NCI-H2171 treated with DMSO at 0.1 percent for 48 hours (cell line): ENCODE measurements around the gene AP5S1.
"Not testable (repeated sequence)": the region's sequence is repeated elsewhere in the genome, so short reads cannot be mapped to it uniquely, and the experiment has no call there.

ENCODE experiments used
- DNase-seq: peaks from one replicate; lab custom pipeline; 2025; lab: John Stamatoyannopoulos, UW

AP5S1 gene

DNA sequence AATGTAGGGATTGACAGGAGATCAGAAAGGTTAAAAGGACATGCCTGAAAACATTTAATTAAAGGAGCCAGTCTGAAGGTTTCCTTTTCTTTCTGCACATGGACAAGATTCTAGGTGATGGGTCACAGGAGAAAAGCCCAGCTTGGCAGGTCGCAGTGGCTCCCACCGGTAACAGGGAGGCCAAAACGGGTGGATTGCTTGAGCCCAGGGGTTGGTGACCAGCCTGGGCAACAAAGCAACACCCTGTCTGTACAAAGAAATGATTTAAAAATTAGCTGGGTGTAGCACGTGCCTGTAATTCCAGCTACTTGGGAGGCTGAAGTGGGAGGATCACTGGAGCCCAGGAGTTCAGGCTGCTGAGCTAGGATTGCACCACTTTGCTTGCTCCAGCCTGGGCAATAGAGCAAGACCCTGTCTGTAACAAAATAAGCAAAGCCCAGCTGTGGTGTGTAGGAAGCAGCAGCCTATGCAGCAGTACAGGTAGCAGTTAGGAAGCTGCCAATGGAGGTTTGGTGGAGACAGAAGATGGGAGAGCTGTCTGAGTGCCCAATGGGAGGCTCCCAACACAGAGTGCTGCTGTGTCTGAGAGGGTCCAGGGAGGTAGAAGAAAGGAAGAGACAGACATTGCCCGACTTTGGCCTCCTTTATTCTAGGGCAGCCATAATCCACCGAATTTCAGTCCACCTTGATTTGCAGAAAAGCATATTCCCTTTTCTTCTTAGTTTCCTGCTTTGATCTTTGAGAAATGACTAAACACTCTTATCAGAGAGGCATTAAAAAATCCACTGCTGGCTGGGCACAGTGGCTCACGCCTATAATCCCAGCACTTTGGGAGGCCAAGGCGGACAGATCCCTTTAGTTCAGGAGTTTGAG lies 7.1 kb upstream of the AP5S1 start:
- DNase-seq, result no peak

GRCh38 chr20:3813848-3814581 lies 6.3 kb upstream of the AP5S1 start:
- no peak for DNase-seq

DNA sequence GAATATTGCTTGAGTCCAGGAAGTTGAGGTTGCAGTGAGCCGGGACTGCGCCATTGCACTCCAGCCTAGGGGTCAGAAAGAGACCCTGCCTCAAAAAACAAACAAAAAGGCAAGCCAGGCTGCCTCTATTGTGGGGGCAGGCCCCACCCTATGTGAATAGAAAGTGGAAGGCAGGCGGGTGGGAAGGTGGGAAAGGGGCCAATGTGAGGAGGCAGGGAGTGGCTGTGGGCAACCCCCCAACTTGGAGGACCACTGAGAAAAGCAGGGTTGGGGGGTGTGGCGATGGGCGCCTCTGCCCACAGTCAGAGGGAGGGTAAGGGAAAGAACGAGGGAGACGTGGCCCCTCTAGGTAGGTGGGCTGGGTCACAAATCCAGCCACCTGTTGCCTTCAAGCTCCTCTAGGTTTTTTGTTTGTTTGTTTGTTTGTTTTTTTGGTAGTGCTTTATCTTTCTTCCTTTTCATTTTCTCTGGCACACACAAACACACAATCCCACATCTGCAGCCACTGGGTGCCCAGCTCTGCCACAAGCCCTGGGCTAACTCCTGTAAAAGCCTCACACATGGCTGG lies 5.3 kb upstream of the AP5S1 start:
- no peak for DNase-seq

DNA sequence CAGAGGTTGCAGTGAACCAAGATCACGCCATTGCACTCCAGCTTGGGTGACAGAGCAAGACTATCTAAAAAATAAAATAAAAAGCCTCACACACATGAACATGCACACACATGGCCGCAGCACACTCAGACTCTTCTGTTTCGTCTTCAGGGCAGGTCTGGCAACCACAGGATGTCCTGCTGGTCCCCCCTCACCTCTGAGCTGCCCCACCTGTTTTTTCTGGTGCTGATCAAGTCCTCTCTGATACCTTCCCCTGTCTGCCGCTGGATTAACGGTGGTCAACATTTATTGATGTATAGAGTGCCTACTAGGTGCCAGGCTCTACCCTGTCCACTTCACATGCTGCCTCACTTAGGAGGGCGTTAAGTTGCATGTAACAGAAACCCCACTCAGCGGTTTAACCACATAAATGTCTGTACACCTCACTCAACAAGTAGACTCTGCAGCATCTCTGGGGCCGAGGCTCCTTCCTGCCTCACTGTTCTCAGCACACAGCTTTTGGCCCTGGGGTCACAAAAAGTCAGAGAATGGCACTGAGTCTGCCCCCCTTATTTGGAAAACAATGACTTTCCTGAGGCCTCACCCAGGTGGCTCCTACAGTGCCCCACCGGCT lies 4.5 kb upstream of the AP5S1 start:
- no peak for DNase-seq

- peak; percentile 80 for DNase-seq
Observed at GRCh38 chr20:3818155-3819151, 1.9 kb upstream of the AP5S1 start.

DNA sequence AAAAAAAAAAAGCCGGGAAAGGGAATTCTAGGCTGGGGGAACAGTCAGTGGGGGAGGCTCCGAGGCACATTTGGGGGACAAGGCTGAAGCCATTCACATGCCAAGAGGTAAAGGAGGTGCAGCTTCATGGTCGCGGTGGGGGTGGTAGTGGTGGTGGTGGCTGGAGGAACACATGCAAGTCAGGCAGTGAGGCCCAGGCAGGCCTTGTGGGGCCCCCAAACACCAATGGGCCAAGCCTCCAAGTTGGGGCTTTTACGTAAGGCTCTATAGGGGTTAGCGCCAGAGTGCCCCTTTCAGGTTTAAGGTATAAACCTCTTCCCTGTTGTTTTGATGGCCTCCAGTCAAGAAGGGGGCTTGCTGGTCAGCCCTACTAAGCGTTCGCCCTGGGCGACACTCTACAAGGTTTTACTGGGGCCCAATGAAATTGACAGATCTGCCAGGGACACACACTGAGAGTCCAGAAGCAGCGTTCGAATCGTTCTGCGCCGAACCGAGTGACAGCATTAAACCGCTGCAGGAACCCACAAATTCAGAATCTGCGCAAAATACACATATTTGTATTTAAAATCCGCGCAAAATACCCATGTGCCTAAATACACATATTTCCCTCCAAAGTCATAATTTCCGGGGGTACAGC lies 818 bp upstream of the AP5S1 start:
- no peak for DNase-seq

GRCh38 chr20:3820901-3821727 lies 767 bp downstream of the AP5S1 start:
- no peak for DNase-seq

GRCh38 chr20:3821996-3822395 lies 1.6 kb downstream of the AP5S1 start:
- no peak for DNase-seq

DNA sequence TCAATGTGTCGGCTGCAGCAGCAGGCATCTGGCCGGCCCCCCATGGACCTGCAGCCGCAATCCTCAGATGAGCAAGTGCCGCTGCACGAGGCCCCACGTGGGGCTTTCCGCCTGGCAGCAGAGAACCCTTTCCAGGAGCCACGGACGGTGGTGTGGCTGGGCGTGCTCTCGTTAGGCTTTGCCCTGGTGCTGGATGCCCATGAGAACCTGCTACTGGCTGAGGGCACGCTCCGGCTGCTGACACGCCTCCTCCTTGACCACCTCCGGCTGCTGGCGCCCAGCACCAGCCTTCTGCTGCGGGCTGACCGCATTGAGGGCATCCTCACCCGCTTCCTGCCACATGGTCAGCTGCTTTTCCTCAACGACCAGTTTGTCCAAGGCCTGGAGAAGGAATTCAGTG lies 3.5 kb downstream of the AP5S1 start:
- DNase-seq, result no peak

GRCh38 chr20:3825526-3825925 lies 5.2 kb downstream of the AP5S1 start:
- DNase-seq, result no peak

DNA sequence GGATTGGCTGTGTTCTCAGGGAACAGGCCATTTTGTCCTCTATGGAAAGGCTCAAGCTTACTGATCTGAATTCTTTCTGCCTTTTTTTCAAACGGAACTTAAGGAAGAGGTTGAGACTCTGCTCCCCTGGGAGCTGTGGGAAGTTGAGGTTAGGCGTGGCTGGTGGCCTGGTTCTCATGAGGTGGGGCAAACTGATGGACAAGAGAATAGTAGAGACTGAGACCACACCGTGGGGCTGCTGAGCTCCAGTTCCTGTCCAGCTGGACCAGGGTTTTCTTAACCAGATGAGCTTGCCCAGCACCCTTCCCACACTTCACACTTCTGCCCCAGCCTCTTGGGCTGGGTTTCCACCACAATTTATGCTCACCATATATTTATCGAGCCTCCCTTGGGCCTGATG lies 6.1 kb downstream of the AP5S1 start:
- no peak for DNase-seq

GRCh38 chr20:3828798-3829197 lies 8.5 kb downstream of the AP5S1 start:
- DNase-seq, result no peak

DNA sequence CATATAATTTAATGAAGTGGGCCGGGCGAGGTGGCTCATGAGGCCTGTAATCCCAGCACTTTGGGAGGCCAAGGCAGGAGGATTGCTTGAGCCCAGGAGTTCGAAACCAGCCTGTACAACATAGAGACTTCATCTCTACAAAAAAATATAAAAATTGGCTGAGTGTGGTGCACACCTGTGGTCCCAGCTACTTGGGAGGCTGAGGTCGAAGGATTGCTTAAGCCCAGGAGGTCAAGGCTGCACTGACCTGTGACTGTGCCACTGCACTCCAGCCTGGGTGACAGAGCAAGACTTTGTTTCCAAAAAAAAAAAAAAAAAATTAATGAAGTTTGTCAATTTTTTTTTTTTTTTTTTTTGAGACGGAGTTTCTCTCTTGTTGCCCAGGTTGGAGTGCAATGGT lies 9.5 kb downstream of the AP5S1 start:
- DNase-seq, result not testable (repeated sequence)

GRCh38 chr20:3836132-3836531 lies 15.8 kb downstream of the AP5S1 start:
- DNase-seq, result no peak

- no peak for DNase-seq
Observed at GRCh38 chr20:3839328-3839727, 19.0 kb downstream of the AP5S1 start.

- not testable (repeated sequence) for DNase-seq
Observed at GRCh38 chr20:3840201-3840600, 19.9 kb downstream of the AP5S1 start.

DNA sequence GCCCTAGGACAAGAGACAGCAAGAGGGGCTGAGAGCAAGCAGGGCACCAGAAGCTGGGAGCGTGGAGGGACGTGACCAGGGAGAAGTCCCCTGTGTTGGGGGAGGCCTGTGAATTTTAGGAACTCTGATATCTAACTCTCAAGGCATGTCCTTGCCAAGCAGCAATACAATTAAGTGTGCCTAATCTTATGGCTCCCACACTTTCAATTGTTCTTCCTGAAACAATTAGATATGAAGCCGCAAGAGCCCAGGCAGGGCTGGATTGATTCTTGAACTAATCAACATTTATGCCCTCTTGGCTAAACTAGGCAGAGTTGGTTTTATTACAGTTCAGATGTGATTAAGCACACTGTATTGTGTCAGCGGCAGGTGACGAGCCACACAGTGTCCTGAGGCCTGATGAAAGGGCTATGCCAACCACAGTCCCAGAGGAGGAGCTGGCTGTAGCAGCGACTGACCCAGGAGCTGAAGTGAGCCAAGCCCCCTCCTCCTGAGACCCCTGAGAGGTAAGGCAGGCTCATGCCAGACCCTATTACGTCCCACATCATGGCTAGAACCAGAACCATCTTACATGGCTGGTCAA lies 22.1 kb downstream of the AP5S1 start:
- no peak for DNase-seq

- DNase-seq, result no peak
Observed at GRCh38 chr20:3843490-3843889, 23.1 kb downstream of the AP5S1 start.

- not testable (repeated sequence) for DNase-seq
Observed at GRCh38 chr20:3843990-3844619, 23.8 kb downstream of the AP5S1 start.
